CD4-positive, alpha-beta T cell treated with Interleukin-10 for 1 hour (primary cell): ENCODE data around the gene PTH1R.

ENCODE experiments used
- DNase-seq: peaks from one replicate; pipeline ENCODE4 v3.0.0-alpha.2; 2020

Gene PTH1R

DNA sequence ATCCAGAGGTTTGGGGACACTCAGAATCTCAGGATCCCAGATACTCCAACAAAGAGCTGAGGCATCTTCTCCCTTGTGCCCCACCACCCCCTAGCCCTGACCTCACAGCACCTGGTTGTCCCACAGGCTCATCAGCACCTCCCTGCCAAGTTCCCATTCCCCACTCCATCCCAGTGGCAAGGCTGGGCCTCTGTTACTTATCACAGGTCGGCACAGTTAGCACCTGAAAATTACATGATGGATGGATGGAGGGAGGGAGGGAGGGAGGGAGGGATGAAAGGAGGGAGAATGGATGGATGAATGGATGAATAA lies 27.1 kb upstream of the PTH1R start:
- no peak for DNase-seq

DNA sequence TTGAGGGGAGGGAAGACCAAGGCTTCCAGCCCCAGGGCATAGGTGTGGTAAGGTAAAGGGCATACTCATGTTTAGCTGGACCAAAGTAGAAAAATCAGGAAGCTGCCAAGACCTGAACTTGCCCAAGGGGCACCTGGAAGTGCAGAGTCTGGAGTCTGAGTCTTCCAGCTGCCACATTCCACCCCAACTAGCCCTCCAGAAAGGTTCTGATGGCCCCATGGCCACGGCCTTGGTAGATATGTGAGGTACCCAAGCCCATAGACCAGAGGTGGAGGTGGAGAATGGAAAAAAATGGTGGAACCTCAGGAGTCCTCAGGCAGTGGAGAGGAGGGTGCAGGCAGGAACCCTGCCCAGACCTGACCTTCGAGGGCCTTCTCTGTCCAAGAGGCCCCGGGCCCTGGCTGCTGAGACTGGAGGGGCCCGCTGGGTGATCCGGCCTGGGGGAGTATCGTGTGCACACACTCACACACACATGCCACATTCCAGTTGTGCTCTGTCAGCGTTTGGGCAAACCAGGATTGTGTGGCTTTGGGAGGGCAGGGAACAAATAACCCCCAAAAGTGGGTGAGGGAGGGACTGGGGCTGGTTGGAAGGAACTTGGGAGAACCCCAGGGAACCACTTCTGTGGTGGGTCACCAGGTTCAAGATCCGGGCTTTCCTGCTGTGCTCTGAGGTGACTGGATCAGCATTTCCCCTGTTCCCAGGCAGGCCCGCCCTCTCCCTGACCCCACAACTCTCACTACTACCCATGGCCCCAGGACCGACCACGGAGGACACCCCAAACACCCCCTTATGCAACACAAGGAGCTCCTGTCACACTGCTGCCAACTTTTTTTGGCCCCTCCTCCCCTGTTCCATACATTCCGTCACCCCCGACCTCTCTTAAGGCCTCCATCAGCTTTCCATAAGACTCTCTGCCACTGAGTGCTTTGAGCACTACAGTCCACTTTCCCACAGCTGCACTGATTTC lies 25.9 kb upstream of the PTH1R start:
- DNase-seq, result no peak

DNA sequence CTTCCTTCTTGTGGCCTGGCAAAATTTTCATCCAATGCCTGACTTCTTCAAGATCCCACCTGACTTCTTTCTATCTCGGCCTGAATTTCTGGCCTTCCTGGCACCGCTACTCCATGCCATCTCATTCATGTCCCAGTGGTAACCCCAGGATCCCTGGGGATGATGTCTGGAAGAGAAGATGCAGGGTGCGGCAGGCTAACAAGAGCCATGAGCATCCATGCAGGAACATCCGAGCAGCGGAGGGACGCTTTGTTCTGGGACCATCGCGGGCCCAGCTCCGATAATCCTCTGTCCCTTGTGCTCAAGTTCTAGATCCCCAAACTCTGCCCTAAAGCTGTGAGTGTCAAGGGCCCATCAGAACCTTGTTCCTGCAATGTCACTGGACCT lies 25.2 kb upstream of the PTH1R start:
- no peak for DNase-seq

DNA sequence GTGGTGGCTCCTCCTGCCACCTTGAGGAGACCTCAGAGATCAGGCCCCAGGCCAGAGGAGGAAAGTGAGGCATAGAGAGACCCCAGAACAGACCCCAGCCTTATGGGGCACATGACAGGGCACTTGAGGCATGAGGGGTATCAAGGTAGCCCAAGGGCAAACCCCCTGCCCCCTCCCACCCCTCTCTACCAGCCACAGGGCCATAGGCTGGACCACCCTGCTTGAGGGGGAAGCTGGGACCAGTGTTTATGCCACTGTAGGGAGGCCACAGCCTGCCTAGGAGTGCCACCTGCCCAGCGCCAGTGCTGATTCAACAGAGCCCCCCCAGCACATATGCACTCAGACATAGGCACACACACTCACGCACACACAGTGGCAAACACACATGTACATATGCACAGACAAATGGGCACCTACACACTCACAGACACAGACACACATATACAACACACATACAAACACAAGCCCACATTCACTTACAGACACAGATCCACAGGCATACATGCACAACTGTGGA lies 24.6 kb upstream of the PTH1R start:
- no peak for DNase-seq

DNA sequence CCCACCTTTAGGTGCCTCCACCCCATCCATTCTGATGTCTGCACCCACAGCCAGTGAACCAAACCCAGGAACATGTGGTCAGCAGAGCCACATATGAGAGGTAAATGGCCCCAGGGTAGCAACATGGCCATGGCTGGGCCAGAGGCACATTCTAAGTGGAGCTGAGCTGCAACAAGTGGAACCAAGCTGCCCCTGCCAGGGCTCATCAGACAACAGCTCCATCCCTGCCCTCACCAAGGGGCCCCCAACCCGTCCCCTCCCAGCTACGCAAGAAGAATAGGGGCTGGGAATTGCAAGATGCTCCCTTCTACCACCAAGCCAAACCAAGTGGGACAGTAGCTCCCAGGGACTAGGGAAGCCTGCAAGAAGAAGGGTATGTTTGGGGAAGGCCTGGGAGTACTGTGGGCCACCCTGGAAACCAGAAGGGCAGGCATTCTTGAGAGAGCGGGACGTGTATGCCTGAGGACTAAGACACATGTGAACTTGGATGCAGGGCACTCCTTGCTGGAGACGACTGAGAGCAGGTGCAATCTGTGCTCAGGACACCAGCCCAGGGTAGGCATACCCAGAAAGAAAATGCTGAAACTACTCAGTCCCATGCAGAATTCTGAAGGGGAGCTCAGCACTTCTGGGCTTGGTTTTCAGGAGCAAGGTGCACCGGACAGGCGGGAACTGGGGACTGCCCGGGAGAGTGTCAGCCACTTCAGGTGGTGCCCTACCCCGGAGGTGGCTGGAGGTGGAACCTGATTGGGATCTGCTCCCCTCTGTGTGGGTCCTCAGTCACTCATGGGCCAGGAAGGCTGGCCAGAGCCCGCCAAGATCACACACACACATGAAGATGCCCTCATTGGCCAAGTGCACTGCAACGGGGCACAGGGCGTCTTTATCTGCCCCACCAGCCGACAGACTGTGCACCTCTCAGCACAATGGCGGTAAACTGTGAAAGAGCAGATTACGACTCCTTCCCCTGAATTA lies 23.8 kb upstream of the PTH1R start:
- DNase-seq, result no peak

DNA sequence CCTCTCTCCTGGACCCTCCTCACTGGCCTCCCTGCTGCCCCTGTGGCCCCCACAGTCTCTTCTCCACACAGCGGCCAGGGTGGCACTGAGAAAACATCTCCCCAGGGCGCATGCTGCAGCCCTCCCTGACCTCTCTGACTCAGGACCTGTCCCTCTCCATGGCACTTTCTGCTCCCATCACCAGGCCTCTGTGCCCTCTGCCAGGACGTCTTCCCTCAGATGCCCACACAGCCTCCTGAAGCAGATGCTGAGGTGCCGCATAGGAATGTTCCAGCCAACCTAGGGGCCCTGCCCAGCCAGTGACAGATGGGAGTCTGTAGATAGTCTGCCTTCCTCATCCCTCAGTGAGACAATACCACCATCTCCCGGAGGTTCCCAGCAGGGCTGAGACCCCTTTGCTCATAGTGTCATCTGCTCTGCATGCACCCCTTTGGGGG lies 22.9 kb upstream of the PTH1R start:
- no peak for DNase-seq

DNA sequence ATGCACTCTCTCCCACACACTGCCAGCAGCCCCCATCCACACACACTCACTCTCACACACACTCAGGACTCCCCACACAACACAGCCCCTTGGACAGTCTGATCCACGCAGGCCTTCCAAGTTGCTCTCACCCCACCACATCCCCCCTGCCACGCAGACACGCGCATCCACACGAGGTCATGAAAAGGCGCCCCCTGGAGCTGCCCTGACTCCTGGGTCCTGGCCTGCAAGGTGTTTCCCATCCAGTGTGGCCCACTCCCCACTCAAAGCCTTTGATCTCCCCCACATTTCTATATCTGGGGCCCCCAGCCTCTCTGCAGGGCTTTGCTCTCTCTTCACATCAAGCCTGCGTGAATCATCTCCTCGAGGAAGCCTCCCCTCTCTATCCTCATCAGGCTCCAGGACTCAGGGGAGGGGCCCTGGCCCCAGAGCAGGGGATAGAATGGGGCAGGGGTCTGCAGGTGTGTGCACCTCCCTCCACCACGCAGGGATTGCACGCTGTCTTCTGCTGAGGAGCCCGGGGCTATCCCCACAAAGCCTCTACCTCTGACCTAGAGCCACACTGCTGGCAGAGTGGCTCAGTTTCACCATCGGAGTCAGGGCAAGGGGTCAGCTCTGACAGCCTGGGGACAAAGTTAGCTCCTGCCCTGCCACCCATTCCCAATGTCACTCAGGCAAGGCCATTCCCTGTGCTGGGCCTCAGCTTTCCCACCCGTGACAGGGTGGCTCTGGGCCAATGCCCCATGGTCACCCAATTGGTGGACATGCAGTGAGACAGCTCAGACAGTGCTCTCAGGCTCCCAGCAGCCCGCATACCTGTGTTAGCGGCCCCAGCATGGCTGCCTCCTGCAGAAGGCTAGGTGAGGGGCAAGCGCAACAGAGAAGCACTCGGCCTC lies 20.7 kb upstream of the PTH1R start:
- DNase-seq, result no peak

DNA sequence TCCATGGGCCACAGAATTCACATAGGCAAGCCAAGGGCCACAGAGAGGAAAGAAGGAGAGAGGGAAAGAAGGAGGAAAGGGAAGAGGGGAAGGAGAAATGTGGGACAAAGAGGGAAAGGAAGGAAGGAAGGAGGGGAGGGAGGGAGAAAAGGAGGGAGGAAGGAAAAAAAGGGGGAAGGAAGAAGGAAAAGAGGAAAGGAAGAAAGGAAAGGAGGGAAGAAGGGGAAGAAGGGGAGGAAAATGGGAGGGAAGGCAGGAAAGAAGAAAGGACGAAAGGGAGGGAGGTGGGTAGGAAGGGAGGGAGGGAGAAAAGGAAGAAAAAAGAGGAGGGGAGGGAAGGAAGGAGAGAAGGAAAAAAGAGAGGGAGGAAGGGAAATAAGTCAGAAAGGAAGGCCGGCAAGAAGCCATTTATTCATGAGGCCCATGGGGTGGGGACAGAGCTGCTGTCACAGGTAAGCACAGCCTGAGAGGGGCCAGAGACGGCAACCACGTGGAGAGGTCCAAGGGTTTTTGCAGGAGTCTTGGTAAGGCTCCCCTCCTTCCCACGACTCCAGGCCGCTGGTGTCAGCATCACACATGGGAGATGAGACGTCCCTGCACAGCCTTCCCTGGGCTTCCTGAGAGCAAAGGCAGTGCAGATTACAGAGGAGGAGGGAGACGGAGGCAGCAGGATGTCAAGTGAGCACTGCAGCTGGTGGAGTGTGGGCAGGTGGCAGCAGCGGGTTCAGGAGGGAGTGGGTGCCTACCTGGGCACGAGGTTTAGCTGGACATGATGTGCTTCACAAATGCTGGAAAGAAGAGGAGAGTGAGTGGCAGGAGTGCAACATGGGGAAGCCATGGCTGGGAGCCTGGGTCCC lies 19.8 kb upstream of the PTH1R start:
- DNase-seq, result no peak

DNA sequence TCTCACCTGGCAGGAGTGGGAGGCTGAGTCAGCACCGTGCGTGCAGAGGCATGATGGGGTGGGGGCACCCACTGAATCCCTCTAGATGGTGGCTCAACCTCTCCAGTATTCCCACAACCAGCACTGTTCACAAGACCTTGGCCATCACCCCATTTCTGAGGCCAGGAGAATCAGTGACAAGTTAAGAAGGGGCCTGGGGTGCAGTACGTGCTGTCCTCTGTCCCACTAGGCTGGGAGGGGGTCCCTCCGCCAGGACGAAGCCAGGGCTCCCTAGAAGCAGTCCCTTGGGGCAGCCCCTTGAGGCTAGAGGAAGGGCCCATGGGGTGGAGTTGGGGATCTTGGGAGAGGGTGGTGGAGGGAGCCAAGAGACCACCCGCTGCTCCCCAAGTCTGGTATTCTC lies 19.1 kb upstream of the PTH1R start:
- no peak for DNase-seq

DNA sequence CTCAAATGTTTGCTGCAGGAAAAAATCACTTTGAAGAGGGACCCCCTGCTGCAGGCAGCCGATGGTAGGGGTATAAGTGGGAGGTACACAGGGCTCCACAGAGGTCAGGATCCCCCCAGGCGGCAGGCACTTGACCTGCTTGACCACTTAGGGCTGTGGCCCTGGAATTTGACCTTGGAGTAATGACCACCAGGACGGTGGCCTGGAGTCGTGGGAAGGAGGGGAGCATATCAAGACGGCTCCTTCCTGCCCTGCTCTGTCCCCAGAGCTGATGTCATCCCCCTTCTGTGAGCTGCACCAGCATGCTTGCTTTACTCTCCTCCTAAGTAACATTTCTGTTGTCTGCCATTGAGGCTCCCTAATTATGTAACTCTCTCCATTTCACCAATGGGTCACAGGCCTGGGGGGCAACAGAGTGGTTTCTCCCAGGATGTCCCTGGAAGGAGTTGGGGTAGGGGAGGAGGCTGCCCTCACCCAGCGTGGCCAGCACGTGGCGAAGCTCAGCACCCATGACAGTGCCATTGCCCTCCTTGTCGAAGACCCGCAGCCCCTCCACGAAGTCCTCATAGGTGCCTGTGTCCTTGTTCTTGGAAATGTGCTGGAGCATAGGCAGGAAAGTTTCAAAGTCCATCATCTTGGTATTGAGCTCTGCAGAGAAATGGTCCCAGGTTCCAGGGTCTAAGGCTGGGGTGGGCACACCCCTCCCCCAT lies 18.4 kb upstream of the PTH1R start:
- DNase-seq, result no peak

DNA sequence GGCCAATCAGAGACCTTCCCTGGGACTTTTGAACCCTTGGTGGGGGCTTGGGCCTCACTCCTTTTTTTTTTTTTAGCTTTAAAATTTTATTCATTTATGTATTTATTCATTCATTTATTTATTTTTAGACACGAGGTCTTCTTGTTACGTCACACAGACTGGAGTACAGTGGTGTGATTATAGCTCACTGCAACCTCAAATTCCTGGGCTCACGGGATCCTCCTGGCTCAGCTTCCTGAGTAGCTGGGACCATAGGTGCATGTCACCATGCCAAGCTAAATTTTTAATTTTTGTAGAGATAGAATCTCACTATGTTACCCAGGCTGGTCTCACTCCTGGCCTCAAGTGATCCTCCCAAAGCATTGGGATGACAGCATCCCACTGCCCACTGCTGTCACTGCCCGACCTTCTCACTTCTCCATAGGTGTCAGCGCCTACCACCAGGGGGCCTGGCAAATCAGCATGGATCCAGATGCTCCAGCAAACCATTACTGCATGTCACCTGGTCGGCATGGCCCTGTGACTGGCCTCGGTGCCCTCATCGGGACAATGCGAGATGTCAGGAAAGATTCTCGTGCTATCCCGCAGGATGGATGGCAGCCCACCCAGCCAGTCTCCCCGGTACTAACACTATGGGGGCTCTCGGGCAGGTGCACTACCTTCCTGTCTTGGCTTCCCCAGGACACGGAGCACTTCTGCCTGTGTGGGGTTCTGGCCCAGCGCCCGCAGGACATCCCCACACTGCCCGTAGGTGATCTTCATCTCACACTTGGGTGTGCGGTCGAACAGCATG lies 17.3 kb upstream of the PTH1R start:
- no peak for DNase-seq

DNA sequence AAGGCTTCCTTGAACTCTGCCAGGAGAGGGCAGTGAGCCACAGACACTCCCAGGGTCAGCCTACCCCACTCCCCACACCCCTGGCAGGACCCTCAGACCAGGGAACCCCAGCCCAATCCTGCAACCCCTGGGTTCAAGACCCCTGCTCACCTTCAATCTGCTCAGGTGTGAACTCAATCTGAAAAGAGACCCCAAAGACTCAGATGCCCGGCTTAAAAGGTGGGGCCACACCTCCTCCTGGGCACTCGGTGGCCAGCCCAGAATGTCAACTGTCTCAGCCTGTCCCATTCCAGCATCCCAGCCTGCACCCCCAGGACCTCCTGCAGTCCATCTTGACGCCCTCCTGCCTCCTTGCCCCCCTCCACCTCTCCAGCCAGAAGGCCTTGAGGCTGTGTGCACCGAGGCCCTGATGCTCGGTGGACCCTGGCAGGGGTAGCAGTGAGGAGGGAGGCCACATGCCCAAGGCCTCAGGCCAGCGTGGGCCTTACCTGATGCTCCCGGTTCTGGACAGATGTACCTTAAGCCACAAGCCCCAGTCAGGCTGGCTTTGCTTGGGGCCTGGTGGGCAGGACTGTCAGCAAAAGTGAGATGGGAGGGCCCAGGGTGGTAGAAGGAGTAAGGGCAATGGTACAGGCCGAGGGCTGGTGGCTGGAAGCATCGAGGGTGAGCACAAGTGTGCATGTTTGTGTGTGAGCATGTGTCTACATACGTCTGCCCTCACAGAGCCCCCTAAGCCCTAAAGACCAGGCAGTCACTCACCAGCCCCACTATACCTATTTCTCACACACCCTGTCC lies 16.5 kb upstream of the PTH1R start:
- DNase-seq, result no peak

DNA sequence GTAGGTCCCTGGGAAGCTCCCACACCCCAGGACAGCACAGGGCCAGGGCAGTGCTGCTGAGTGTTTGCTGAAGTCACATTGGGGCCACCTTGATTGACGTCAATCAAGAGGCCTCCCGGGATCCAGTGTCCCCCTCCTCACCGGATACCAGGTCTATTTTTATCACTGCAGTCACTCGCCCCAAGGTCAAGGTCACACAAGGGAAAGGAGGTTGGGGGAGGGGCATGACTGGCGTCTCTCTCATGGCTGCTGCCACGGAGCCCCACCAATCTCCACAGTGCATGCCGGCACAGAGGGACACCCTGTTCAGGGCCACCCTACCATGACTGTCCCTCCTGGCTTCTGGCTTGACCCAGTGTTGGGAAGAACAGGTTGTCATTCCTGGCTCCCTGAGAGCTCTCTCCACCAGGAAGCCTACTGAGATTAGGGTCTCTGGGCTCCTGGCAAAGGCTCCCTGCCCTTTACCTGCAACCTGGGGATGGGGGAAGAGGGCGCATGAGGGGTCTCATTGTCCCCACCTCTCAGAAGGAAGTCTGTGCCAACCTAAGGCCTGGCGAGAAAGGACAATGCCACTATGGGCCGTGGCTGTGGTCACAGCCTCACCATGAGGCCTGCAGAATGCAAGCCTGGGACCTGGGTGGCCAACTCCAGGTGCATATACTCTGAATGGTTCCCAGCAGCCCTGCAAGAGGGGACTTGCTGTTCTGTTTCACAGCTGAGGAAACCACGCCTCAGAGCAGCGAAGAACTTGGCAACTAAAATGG lies 15.7 kb upstream of the PTH1R start:
- DNase-seq, result no peak

DNA sequence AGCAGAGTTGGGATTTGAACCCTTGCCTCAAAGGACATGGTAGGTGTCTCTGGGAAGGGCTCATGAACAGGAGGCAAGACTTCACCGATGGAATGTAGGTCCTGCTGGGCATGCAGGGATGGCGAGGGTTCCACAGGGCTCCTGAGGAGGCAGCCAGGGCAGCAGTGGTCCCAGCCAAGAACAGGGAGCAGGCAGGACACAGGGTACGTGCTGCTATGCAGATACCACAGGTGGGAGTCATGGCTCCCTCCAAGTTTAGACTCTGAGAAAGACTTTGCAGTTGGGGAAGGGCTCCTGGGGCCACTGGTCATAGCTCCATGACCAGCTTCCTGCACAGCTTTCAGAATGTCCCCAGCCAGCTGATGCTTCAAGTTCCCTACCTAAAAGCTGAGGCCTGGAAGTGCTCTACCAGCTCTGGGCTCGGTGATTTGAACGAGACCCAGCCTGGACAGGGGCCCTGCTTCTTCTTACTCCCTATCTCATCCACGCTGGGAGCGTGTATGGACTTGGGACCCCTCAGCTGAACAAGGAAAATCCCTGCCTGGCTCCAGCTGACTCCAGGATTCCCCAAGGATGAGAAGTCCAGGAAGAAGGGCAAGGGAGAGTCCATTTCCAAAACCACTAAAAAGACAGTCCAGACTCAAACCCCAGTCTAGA lies 15.0 kb upstream of the PTH1R start:
- DNase-seq, result no peak

DNA sequence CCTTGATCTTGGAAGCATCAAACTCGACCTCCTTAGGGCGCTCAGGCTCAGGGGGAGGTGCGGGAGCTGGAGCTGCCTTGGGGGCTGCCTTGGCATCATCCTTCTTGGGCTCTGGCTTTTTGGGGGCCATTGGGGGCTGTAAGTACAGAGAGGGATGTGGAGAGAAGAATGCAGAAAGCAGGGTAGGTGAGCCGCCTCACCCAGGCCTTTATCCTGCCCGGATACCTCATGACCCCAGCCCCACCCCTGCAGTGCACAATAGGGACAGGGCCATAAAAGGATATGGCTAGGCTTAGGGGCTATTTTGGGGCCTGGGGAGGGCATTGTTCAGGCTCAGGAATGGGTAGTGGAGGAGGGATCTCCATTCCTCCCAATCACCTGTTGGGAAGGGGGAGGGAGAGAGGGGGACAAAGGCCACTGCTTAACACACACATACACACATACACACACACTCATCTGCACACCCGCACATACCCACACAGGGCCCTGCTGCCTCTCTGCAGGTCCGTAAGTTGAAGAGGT lies 14.2 kb upstream of the PTH1R start, which contains the start of gene MYL3:
Gene MYL3, minus strand, starts transcription at position 184 of the 522 bp plus-strand sequence. Its CDS starts 54 bp downstream, at position 130.
- DNase-seq, result no peak

DNA sequence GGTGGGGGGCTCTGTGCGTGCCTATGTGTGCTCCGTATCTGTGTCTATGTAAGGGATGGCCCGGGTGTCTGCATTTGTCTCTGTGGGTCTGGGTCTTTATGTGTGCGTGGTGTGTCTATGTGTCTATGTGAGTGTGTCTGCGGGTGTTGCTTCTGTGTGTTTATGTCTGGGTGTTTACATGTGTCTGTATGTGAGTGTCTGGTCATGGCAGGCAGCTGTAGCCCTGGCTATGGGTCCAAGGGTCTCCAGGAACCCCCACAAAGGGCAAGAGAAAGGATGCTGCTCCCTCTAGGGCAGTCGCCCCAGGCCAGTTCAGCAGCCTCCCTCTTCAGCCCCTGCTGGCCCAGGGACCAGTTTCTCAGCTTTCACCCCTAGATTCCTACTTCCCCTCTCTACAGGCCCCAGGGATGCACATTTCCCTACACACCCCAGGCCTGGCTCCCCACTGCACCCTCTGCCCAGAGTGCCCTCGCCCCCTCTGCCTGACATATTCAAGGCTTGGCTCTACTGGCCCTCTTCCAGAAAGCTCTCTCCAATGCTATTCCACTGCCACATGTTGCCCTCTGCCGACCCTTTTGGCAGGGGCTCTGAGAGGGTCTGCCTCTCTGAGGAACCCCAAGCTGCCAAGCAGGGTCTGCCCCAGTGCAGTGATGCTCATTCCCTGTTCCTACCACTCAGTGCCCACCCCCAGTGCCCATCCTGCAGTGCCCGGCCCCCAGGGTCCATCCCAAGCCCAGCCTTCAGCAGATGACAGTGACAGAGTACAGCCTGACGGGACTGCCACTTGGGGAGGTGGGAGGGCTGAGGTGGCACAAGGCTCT lies 13.2 kb upstream of the PTH1R start:
- DNase-seq, result no peak
